Breast epithelium (tissue), 3 donors: ENCODE measurements around the gene SLC22A14.

Source experiments
- CTCF ChIP-seq, 3 donors: fragments of 450-650 bp; IDR thresholded peaks; one replicate each; pipeline ENCODE4 v1.5.1; 2016 to 2017; ENCODE audit warnings: antibody characterized with exemption in 3 of 3, mild to moderate bottlenecking in 3 of 3, moderate library complexity in 3 of 3
- POLR2A ChIP-seq: fragments of 450-650 bp; IDR thresholded peaks from one replicate; pipeline ENCODE4 v1.6.1; 2016; ENCODE audit warnings: antibody characterized with exemption, mild to moderate bottlenecking, moderate library complexity

- TF ChIP-seq CTCF (IDR thresholded peaks at IDR 0.05) (no peak), POLR2A (no peak)
Observed at GRCh38 chr3:38250198-38250597, 31.9 kb upstream of the SLC22A14 start.
